NOMO-1 (cell line): Measurements from ENCODE around the gene NOD1.

ENCODE experiments used
- DNase-seq, 2 experiments: peaks; one replicate each; lab custom pipeline; 2025; ENCODE audit not compliant: unreplicated experiment in 2 of 2; lab: John Stamatoyannopoulos, UW

The NOD1 gene

GRCh38 chr7:30451539-30452279 is 26.9 kb downstream of the NOD1 start:
- no peak for DNase-seq

GRCh38 chr7:30450983-30451497 is 27.5 kb downstream of the NOD1 start:
- no peak for DNase-seq

- no peak for DNase-seq
These were observed 28.2 kb downstream of the NOD1 start for GRCh38 chr7:30450240-30450982.

GRCh38 chr7:30448461-30449189 is 30.0 kb downstream of the NOD1 start:
- DNase-seq, result no peak

GRCh38 chr7:30447466-30447865 is 31.1 kb downstream of the NOD1 start:
- no peak for DNase-seq

- DNase-seq, result no peak
These were observed 32.3 kb downstream of the NOD1 start for GRCh38 chr7:30446266-30446665.

GRCh38 chr7:30445770-30446169 is 32.8 kb downstream of the NOD1 start:
- peak; percentile 89 to 91 for DNase-seq

- no peak for DNase-seq
These were observed 40.6 kb downstream of the NOD1 start for GRCh38 chr7:30437823-30438574.

- DNase-seq, result no peak
These were observed 42.1 kb downstream of the NOD1 start for GRCh38 chr7:30436518-30436917.

- DNase-seq, result no peak
These were observed 42.5 kb downstream of the NOD1 start for GRCh38 chr7:30436046-30436445.

GRCh38 chr7:30434140-30434799 is 44.3 kb downstream of the NOD1 start:
- peak; percentile 39 to 77 for DNase-seq

GRCh38 chr7:30433506-30433905 is 45.1 kb downstream of the NOD1 start:
- DNase-seq, result no peak

GRCh38 chr7:30433082-30433481 is 45.5 kb downstream of the NOD1 start:
- peak; percentile 91 for DNase-seq

- peak; percentile 69 to 71 for DNase-seq
These were observed 47.8 kb downstream of the NOD1 start for GRCh38 chr7:30430777-30431176.

GRCh38 chr7:30430276-30430675 is 48.3 kb downstream of the NOD1 start:
- no peak for DNase-seq

GRCh38 chr7:30429156-30429530 is 49.4 kb downstream of the NOD1 start:
- DNase-seq, result peak in 1 of 2 experiments; percentile 5

- peak; percentile 74 to 84 for DNase-seq
These were observed 50.1 kb downstream of the NOD1 start for GRCh38 chr7:30428246-30429155.

- peak; percentile 4 to 7 for DNase-seq
These were observed 51.1 kb downstream of the NOD1 start for GRCh38 chr7:30427296-30428070.
